T-helper 17 cell (primary cell): Measurements from ENCODE around the gene CCNQ. TPM values are rescaled to one million over a fixed set of nuclear protein-coding genes. Genes with fewer than 3 reads are reported as not detected.
A peak's percentile ranks its signal among the peaks of the same experiment; 100 is the strongest.

Experiments used
- ATAC-seq: fragments of 150-1000 bp; cut with Tn5 transposase; 2 replicates; pipeline ENCODE4 v1.10.0; 2021; ENCODE audit warnings: mild to moderate bottlenecking, moderate library complexity
- DNase-seq, 3 donors: peaks; one replicate each; pipeline versions ENCODE4 v3.0.0 to v3.0.0-alpha.2; 2020 to 2021
- H3K9me3 ChIP-seq: one replicate; pipeline ENCODE4 v1.7.0; 2013; ENCODE audit warnings: low read length, mild to moderate bottlenecking; ENCODE audit not compliant: control insufficient read depth, poor library complexity, severe bottlenecking
- H3K27ac Mint-ChIP-seq: one replicate; pipeline ENCODE4 v1.8.0; 2022; ENCODE audit warnings: mild to moderate bottlenecking, moderate library complexity, mixed read lengths
- H3K27me3 Mint-ChIP-seq: one replicate; pipeline ENCODE4 v1.8.0; 2022; ENCODE audit warnings: mixed read lengths
- H3K36me3 Mint-ChIP-seq: one replicate; pipeline ENCODE4 v1.8.0; 2022; ENCODE audit warnings: low read depth, mixed read lengths
- H3K4me1 Mint-ChIP-seq: one replicate; pipeline ENCODE4 v1.8.0; 2022; ENCODE audit warnings: mild to moderate bottlenecking, mixed read lengths
- H3K4me3 Mint-ChIP-seq: one replicate; pipeline ENCODE4 v1.8.0; 2022; ENCODE audit warnings: mild to moderate bottlenecking, moderate library complexity, mixed read lengths
- total RNA-seq, 4 donors: library from RNA in 2 of 4; stranded (reverse) in 2 of 4; gene quantifications; one replicate each; pipeline ENCODE4 v1.2.3 and lab custom pipeline; 2022 to 2026

Gene CCNQ
- total RNA-seq, 2 donors from 2014 or later, result 14.6 to 19.2 TPM

GRCh38 chrX:153623310-153624029 lies 24.5 kb upstream of the CCNQ start:
- peak overlapping the region; percentile 74 for H3K27ac Mint-ChIP-seq
- no peak overlapping the region for H3K4me3 Mint-ChIP-seq
- no peaks in the 10 kb centered on the region for H3K4me1 Mint-ChIP-seq
- DNase-seq (no peak), ATAC-seq (no peak)
- no peaks in the 10 kb centered on the region for H3K36me3 Mint-ChIP-seq
- no peaks in the 10 kb centered on the region for H3K9me3 ChIP-seq
- peaks cover 5% of the 10 kb centered on the region for H3K27me3 Mint-ChIP-seq

- H3K4me3 Mint-ChIP-seq, result no peak overlapping the region
- DNase-seq, result no peak
- no peak for ATAC-seq
- no peaks in the 10 kb centered on the region for H3K36me3 Mint-ChIP-seq
- H3K27me3 Mint-ChIP-seq, result peaks cover 5% of the 10 kb centered on the region
- H3K27ac Mint-ChIP-seq, result no peak overlapping the region
- no peaks in the 10 kb centered on the region for H3K4me1 Mint-ChIP-seq
- no peaks in the 10 kb centered on the region for H3K9me3 ChIP-seq
Measured at GRCh38 chrX:153622661-153623309, 23.8 kb upstream of the CCNQ start.

GRCh38 chrX:153621949-153622598 lies 23.1 kb upstream of the CCNQ start:
- no peaks in the 10 kb centered on the region for H3K9me3 ChIP-seq
- no peaks in the 10 kb centered on the region for H3K36me3 Mint-ChIP-seq
- H3K27me3 Mint-ChIP-seq, result peaks cover 5% of the 10 kb centered on the region
- ATAC-seq, result no peak
- no peak overlapping the region for H3K27ac Mint-ChIP-seq
- no peaks in the 10 kb centered on the region for H3K4me1 Mint-ChIP-seq
- no peak overlapping the region for H3K4me3 Mint-ChIP-seq
- no peak for DNase-seq

- Mint-ChIP-seq H3K36me3 (no peaks in the 10 kb centered on the region), H3K27me3 (peaks cover 5% of the 10 kb centered on the region), H3K27ac (no peak overlapping the region), H3K4me1 (no peaks in the 10 kb centered on the region), H3K4me3 (no peak overlapping the region)
- DNase-seq (no peak), ATAC-seq (no peak)
- no peaks in the 10 kb centered on the region for H3K9me3 ChIP-seq
Measured at GRCh38 chrX:153620576-153620975, 21.6 kb upstream of the CCNQ start.

- Mint-ChIP-seq H3K4me1 (peaks cover 12% of the 10 kb centered on the region), H3K27me3 (no peaks in the 10 kb centered on the region), H3K27ac (peak overlapping the region; percentile 85), H3K4me3 (peak overlapping the region; percentile 61), H3K36me3 (no peaks in the 10 kb centered on the region)
- DNase-seq (no peak), ATAC-seq (peak; percentile 32)
- H3K9me3 ChIP-seq, result no peaks in the 10 kb centered on the region
Measured at GRCh38 chrX:153614818-153615217, 15.9 kb upstream of the CCNQ start.

- DNase-seq, result no peak
- Mint-ChIP-seq H3K27ac (no peak overlapping the region), H3K27me3 (no peaks in the 10 kb centered on the region), H3K4me1 (peaks cover 15% of the 10 kb centered on the region), H3K4me3 (no peak overlapping the region), H3K36me3 (no peaks in the 10 kb centered on the region)
- no peak for ATAC-seq
- no peaks in the 10 kb centered on the region for H3K9me3 ChIP-seq
Measured at GRCh38 chrX:153612413-153612812, 13.5 kb upstream of the CCNQ start.

GRCh38 chrX:153611298-153612095 lies 12.6 kb upstream of the CCNQ start:
- DNase-seq (no peak), ATAC-seq (no peak)
- H3K27me3 Mint-ChIP-seq, result no peaks in the 10 kb centered on the region
- peaks cover 15% of the 10 kb centered on the region for H3K4me1 Mint-ChIP-seq
- H3K9me3 ChIP-seq, result no peaks in the 10 kb centered on the region
- no peak overlapping the region for H3K27ac Mint-ChIP-seq
- H3K4me3 Mint-ChIP-seq, result peak overlapping the region; percentile 91
- H3K36me3 Mint-ChIP-seq, result no peaks in the 10 kb centered on the region

GRCh38 chrX:153610836-153611213 lies 11.9 kb upstream of the CCNQ start:
- DNase-seq, result no peak
- H3K27me3 Mint-ChIP-seq, result no peaks in the 10 kb centered on the region
- H3K9me3 ChIP-seq, result no peaks in the 10 kb centered on the region
- no peak for ATAC-seq
- no peaks in the 10 kb centered on the region for H3K36me3 Mint-ChIP-seq
- peaks cover 15% of the 10 kb centered on the region for H3K4me1 Mint-ChIP-seq
- H3K27ac Mint-ChIP-seq, result peak overlapping the region; percentile 84
- peak overlapping the region; percentile 91 for H3K4me3 Mint-ChIP-seq

- H3K4me1 Mint-ChIP-seq, result peaks cover 13% of the 10 kb centered on the region
- peak; percentile 93 for ATAC-seq
- H3K27me3 Mint-ChIP-seq, result no peaks in the 10 kb centered on the region
- H3K9me3 ChIP-seq, result no peaks in the 10 kb centered on the region
- peak overlapping the region; percentile 91 for H3K4me3 Mint-ChIP-seq
- DNase-seq, result peak; percentile 59 to 70 (median 69)
- no peaks in the 10 kb centered on the region for H3K36me3 Mint-ChIP-seq
- peak overlapping the region; percentile 84 for H3K27ac Mint-ChIP-seq
Measured at GRCh38 chrX:153609917-153610835, 11.2 kb upstream of the CCNQ start.

GRCh38 chrX:153608806-153609205 lies 9.9 kb upstream of the CCNQ start:
- Mint-ChIP-seq H3K4me3 (no peak overlapping the region), H3K36me3 (no peaks in the 10 kb centered on the region), H3K27ac (no peak overlapping the region), H3K4me1 (peaks cover 11% of the 10 kb centered on the region), H3K27me3 (no peaks in the 10 kb centered on the region)
- no peak for ATAC-seq
- H3K9me3 ChIP-seq, result no peaks in the 10 kb centered on the region
- DNase-seq, result no peak

- no peak for DNase-seq
- H3K27me3 Mint-ChIP-seq, result no peaks in the 10 kb centered on the region
- no peaks in the 10 kb centered on the region for H3K36me3 Mint-ChIP-seq
- H3K27ac Mint-ChIP-seq, result no peak overlapping the region
- no peaks in the 10 kb centered on the region for H3K9me3 ChIP-seq
- no peak overlapping the region for H3K4me3 Mint-ChIP-seq
- peaks cover 14% of the 10 kb centered on the region for H3K4me1 Mint-ChIP-seq
- no peak for ATAC-seq
Measured at GRCh38 chrX:153608376-153608775, 9.4 kb upstream of the CCNQ start.

- Mint-ChIP-seq H3K27me3 (no peaks in the 10 kb centered on the region), H3K27ac (no peak overlapping the region), H3K36me3 (no peaks in the 10 kb centered on the region), H3K4me3 (no peak overlapping the region), H3K4me1 (peaks cover 21% of the 10 kb centered on the region)
- no peaks in the 10 kb centered on the region for H3K9me3 ChIP-seq
- DNase-seq (no peak), ATAC-seq (no peak)
Measured at GRCh38 chrX:153606503-153606902, 7.6 kb upstream of the CCNQ start.
